Neural progenitor cell (in vitro differentiated cells): ENCODE results near the gene KIRREL3. TPM values are rescaled to one million over a fixed set of nuclear protein-coding genes. Genes with fewer than 3 reads are reported as not detected.

Source experiments
- DNase-seq: peaks from one replicate; pipeline ENCODE4 v3.0.0-alpha.2; 2016; ENCODE audit warnings: low spot score
- H2AFZ ChIP-seq: fragments of 200-600 bp; sonication (generic); replicated peaks from 2 replicates; pipeline ENCODE4 v1.6.1; 2016; ENCODE audit warnings: antibody characterized with exemption
- H3F3A ChIP-seq: fragments of 200-600 bp; sonication (generic); 2 replicates; pipeline ENCODE4 v1.6.1; 2016; ENCODE audit warnings: antibody characterized with exemption, low read depth
- H3K27ac ChIP-seq: fragments of 200-600 bp; sonication (generic); 2 replicates; pipeline ENCODE4 v1.5.1; 2016; ENCODE audit warnings: mild to moderate bottlenecking
- H3K27me3 ChIP-seq: fragments of 200-600 bp; sonication (generic); 2 replicates; pipeline ENCODE4 v1.6.1; 2016; ENCODE audit warnings: mild to moderate bottlenecking, moderate library complexity
- H3K36me3 ChIP-seq: fragments of 200-600 bp; sonication (generic); 2 replicates; pipeline ENCODE4 v1.5.1; 2016
- H3K4me1 ChIP-seq: fragments of 200-600 bp; sonication (generic); 2 replicates; pipeline ENCODE4 v1.6.1; 2016; ENCODE audit warnings: mixed run types
- H3K4me2 ChIP-seq: fragments of 200-600 bp; sonication (generic); 2 replicates; pipeline ENCODE4 v1.6.1; 2016
- H3K4me3 ChIP-seq: fragments of 200-600 bp; sonication (generic); 2 replicates; pipeline ENCODE4 v1.5.1; 2016
- H3K79me2 ChIP-seq: fragments of 200-600 bp; sonication (generic); 2 replicates; pipeline ENCODE4 v1.6.1; 2016; ENCODE audit warnings: low read depth
- H3K9ac ChIP-seq: fragments of 200-600 bp; sonication (generic); 2 replicates; pipeline ENCODE4 v1.6.1; 2016
- H3K9me3 ChIP-seq: fragments of 200-600 bp; sonication (generic); 2 replicates; pipeline ENCODE4 v1.5.1; 2016; ENCODE audit warnings: low read depth
- H4K20me1 ChIP-seq: fragments of 200-600 bp; sonication (generic); 2 replicates; pipeline ENCODE4 v1.6.1; 2016; ENCODE audit warnings: low read depth
- H3K27ac Mint-ChIP-seq: 3 replicates; pipeline ENCODE4 v1.8.0; 2021; ENCODE audit warnings: mixed read lengths
- H3K27me3 Mint-ChIP-seq: 2 replicates; pipeline ENCODE4 v1.8.0; 2022; ENCODE audit warnings: low read depth, mild to moderate bottlenecking, inconsistent platforms, moderate library complexity, mixed read lengths; ENCODE audit not compliant: insufficient read depth
- H3K36me3 Mint-ChIP-seq: 3 replicates; pipeline ENCODE4 v1.8.0; 2021; ENCODE audit warnings: mixed read lengths
- H3K4me1 Mint-ChIP-seq: 3 replicates; pipeline ENCODE4 v1.8.0; 2021; ENCODE audit warnings: mixed read lengths
- H3K4me3 Mint-ChIP-seq: 3 replicates; pipeline ENCODE4 v1.8.0; 2021; ENCODE audit warnings: mild to moderate bottlenecking, moderate library complexity, mixed read lengths
- H3K9me3 Mint-ChIP-seq: 3 replicates; pipeline ENCODE4 v1.8.0; 2020; ENCODE audit warnings: mixed read lengths
- EZH2 ChIP-seq: fragments of 200-600 bp; sonication (generic); IDR thresholded peaks from 2 replicates; pipeline ENCODE4 v1.6.1; 2017; ENCODE audit warnings: antibody characterized with exemption, mild to moderate bottlenecking, moderate library complexity
- EZH2phosphoT487 ChIP-seq: fragments of 200-600 bp; sonication (generic); IDR thresholded peaks from 2 replicates; pipeline ENCODE4 v1.6.1; 2017; ENCODE audit warnings: antibody characterized with exemption
- total RNA-seq: library from RNA; depleted of rRNA; stranded (reverse); fragments of >200 nt; gene quantifications from 2 replicates; pipeline ENCODE4 v1.2.3, GENCODE V29; 2015; ENCODE audit warnings: low replicate concordance
- TF ChIP-seq, protein P1 (sequence below): fragments of 200-600 bp; sonication (generic); IDR thresholded peaks from 2 replicates; pipeline ENCODE4 v1.5.1; 2017; ENCODE audit warnings: antibody characterized with exemption, mild to moderate bottlenecking

The KIRREL3 gene
- total RNA-seq, 1 donor from 2014 or later: 1.1 TPM

- Histone ChIP-seq H3K79me2 (no peaks in the 10 kb centered on the region), H3K4me3 (no peak overlapping the region), H3K27ac (no peak overlapping the region), H3K9ac (no peak overlapping the region), H2AFZ (peak overlapping the region; percentile 24), H3K4me1 (no peaks in the 10 kb centered on the region), H3K27me3 (no peaks in the 10 kb centered on the region), H3K9me3 (no peaks in the 10 kb centered on the region), H4K20me1 (no peaks in the 10 kb centered on the region), H3K4me2 (no peak overlapping the region), H3K36me3 (no peaks in the 10 kb centered on the region), H3F3A (no peaks in the 10 kb centered on the region)
- Mint-ChIP-seq H3K4me1 (peaks cover 30% of the 10 kb centered on the region), H3K27ac (no peak overlapping the region), H3K4me3 (no peak overlapping the region), H3K36me3 (no peaks in the 10 kb centered on the region), H3K9me3 (peaks cover 4% of the 10 kb centered on the region), H3K27me3 (peaks cover 5% of the 10 kb centered on the region)
- no peak for DNase-seq
- TF ChIP-seq, protein P1, sequence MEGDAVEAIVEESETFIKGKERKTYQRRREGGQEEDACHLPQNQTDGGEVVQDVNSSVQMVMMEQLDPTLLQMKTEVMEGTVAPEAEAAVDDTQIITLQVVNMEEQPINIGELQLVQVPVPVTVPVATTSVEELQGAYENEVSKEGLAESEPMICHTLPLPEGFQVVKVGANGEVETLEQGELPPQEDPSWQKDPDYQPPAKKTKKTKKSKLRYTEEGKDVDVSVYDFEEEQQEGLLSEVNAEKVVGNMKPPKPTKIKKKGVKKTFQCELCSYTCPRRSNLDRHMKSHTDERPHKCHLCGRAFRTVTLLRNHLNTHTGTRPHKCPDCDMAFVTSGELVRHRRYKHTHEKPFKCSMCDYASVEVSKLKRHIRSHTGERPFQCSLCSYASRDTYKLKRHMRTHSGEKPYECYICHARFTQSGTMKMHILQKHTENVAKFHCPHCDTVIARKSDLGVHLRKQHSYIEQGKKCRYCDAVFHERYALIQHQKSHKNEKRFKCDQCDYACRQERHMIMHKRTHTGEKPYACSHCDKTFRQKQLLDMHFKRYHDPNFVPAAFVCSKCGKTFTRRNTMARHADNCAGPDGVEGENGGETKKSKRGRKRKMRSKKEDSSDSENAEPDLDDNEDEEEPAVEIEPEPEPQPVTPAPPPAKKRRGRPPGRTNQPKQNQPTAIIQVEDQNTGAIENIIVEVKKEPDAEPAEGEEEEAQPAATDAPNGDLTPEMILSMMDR: no peak
- TF ChIP-seq EZH2 (no peak), EZH2phosphoT487 (no peak)
Measured at GRCh38 chr11:126663749-126664592, 336.6 kb downstream of the KIRREL3 start.

GRCh38 chr11:126662035-126662790, 338.4 kb downstream of the KIRREL3 start:
- no peak overlapping the region for H3K4me2 ChIP-seq
- peaks cover 4% of the 10 kb centered on the region for H3K9me3 Mint-ChIP-seq
- peaks cover 17% of the 10 kb centered on the region for H3K4me1 Mint-ChIP-seq
- no peak overlapping the region for H3K4me3 ChIP-seq
- no peaks in the 10 kb centered on the region for H3K79me2 ChIP-seq
- H2AFZ ChIP-seq: no peak overlapping the region
- H4K20me1 ChIP-seq: no peaks in the 10 kb centered on the region
- peaks cover 7% of the 10 kb centered on the region for H3K27me3 Mint-ChIP-seq
- H3K27ac Mint-ChIP-seq: no peak overlapping the region
- H3K36me3 ChIP-seq: no peaks in the 10 kb centered on the region
- no peak overlapping the region for H3K9ac ChIP-seq
- DNase-seq: no peak
- H3K27me3 ChIP-seq: no peaks in the 10 kb centered on the region
- H3K4me3 Mint-ChIP-seq: no peak overlapping the region
- no peak for TF ChIP-seq EZH2phosphoT487
- TF ChIP-seq, protein P1: no peak
- no peak for TF ChIP-seq EZH2
- H3K9me3 ChIP-seq: no peaks in the 10 kb centered on the region
- no peak overlapping the region for H3K27ac ChIP-seq
- no peaks in the 10 kb centered on the region for H3K36me3 Mint-ChIP-seq
- H3F3A ChIP-seq: no peaks in the 10 kb centered on the region
- no peaks in the 10 kb centered on the region for H3K4me1 ChIP-seq

- H3F3A ChIP-seq: no peaks in the 10 kb centered on the region
- H3K4me1 ChIP-seq: peaks cover 2% of the 10 kb centered on the region
- peaks cover 12% of the 10 kb centered on the region for H3K27me3 Mint-ChIP-seq
- H3K79me2 ChIP-seq: no peaks in the 10 kb centered on the region
- no peak overlapping the region for H3K4me3 ChIP-seq
- H3K4me2 ChIP-seq: no peak overlapping the region
- no peaks in the 10 kb centered on the region for H3K27me3 ChIP-seq
- no peaks in the 10 kb centered on the region for H3K36me3 ChIP-seq
- no peak overlapping the region for H3K9ac ChIP-seq
- DNase-seq: no peak
- TF ChIP-seq, protein P1: no peak
- TF ChIP-seq EZH2: no peak
- TF ChIP-seq EZH2phosphoT487: no peak
- peaks cover 4% of the 10 kb centered on the region for H3K9me3 Mint-ChIP-seq
- H3K4me1 Mint-ChIP-seq: peaks cover 14% of the 10 kb centered on the region
- H2AFZ ChIP-seq: no peak overlapping the region
- no peak overlapping the region for H3K27ac ChIP-seq
- no peaks in the 10 kb centered on the region for H3K9me3 ChIP-seq
- no peak overlapping the region for H3K4me3 Mint-ChIP-seq
- no peak overlapping the region for H3K27ac Mint-ChIP-seq
- no peaks in the 10 kb centered on the region for H4K20me1 ChIP-seq
- no peaks in the 10 kb centered on the region for H3K36me3 Mint-ChIP-seq
Measured at GRCh38 chr11:126660761-126661425, 339.7 kb downstream of the KIRREL3 start.
